PC-3 (cell line): ENCODE measurements around the gene KRTAP4-11. TPM values are rescaled to one million over a fixed set of nuclear protein-coding genes. Genes with fewer than 3 reads are reported as not detected.

Source experiments
- ATAC-seq: fragments of 200-7000 bp; cut with Tn5 transposase; 2 replicates; pipeline ENCODE4 v1.9.1; 2020; ENCODE audit warnings: mild to moderate bottlenecking, moderate library complexity
- BruUV-seq: library from RNA; stranded (reverse); fragments of 400-500 nt; replicated peaks from 2 replicates; lab custom pipeline; 2021; lab: Mats Ljungman, UMichigan
- CTCF ChIA-PET: fragments of 300-600 bp; sonication (Branson Sonifier 250); formaldehyde crosslinking; loops from one replicate; lab custom pipeline; 2022; ENCODE audit warnings: antibody characterized with exemption; lab: Charles Lee
- POLR2A ChIA-PET: fragments of 300-600 bp; sonication (Branson Sonifier 250); formaldehyde crosslinking; loops from one replicate; lab custom pipeline; 2022; ENCODE audit warnings: antibody characterized with exemption; ENCODE audit not compliant: unreplicated experiment; lab: Charles Lee
- DNase-seq: peaks from one replicate; pipeline ENCODE4 v3.0.0-alpha.2; 2015
- H2AFZ ChIP-seq: fragments of 300-600 bp; sonication (generic); 2 replicates; pipeline ENCODE4 v1.6.0; 2016; ENCODE audit warnings: antibody characterized with exemption, low read length
- H3F3A ChIP-seq: fragments of 300-600 bp; sonication (generic); one replicate; pipeline ENCODE4 v1.6.0; 2017; ENCODE audit warnings: antibody characterized with exemption, low read length, control low read depth, mild to moderate bottlenecking; ENCODE audit not compliant: unreplicated experiment
- H3K27ac ChIP-seq: fragments of 300-600 bp; sonication (generic); 2 replicates; pipeline ENCODE4 v1.5.1; 2016; ENCODE audit warnings: mild to moderate bottlenecking, low read length
- H3K27me3 ChIP-seq: fragments of 300-600 bp; sonication (generic); 2 replicates; pipeline ENCODE4 v1.6.1; 2016; ENCODE audit warnings: low read length, mixed read lengths
- H3K36me3 ChIP-seq: fragments of 300-600 bp; sonication (generic); 2 replicates; pipeline ENCODE4 v1.6.1; 2016; ENCODE audit warnings: low read depth, mixed run types, low read length, mixed read lengths
- H3K4me1 ChIP-seq: fragments of 300-600 bp; sonication (generic); 2 replicates; pipeline ENCODE4 v1.5.1; 2016; ENCODE audit warnings: low read length; ENCODE audit not compliant: insufficient read depth
- H3K4me2 ChIP-seq: fragments of 300-600 bp; sonication (generic); 2 replicates; pipeline ENCODE4 v1.6.0; 2016; ENCODE audit warnings: low read length
- H3K4me3 ChIP-seq: fragments of 300-600 bp; sonication (generic); 2 replicates; pipeline ENCODE4 v1.5.1; 2016; ENCODE audit warnings: mild to moderate bottlenecking, low read length, mixed read lengths
- H3K79me2 ChIP-seq: fragments of 300-600 bp; sonication (generic); 2 replicates; pipeline ENCODE4 v1.6.1; 2017; ENCODE audit warnings: low read length, mixed read lengths
- H3K9ac ChIP-seq: fragments of 300-600 bp; sonication (generic); 2 replicates; pipeline ENCODE4 v1.6.0; 2016; ENCODE audit warnings: mild to moderate bottlenecking, low read length
- H3K9me2 ChIP-seq: fragments of 300-600 bp; sonication (generic); replicated peaks from 2 replicates; pipeline ENCODE4 v1.6.1; 2016; ENCODE audit warnings: mixed run types, low read length, mixed read lengths
- H3K9me3 ChIP-seq: fragments of 300-600 bp; sonication (generic); 2 replicates; pipeline ENCODE4 v1.6.1; 2016; ENCODE audit warnings: low read length, mixed read lengths
- H4K20me1 ChIP-seq: fragments of 300-600 bp; sonication (generic); 2 replicates; pipeline ENCODE4 v1.6.1; 2016; ENCODE audit warnings: low read length, mixed read lengths
- CTCF ChIP-seq: fragments of 300-600 bp; sonication (generic); conservative IDR thresholded peaks from 2 replicates; pipeline ENCODE4 v1.5.1; 2017; ENCODE audit warnings: antibody characterized with exemption, low read depth, mild to moderate bottlenecking, low read length
- EZH2 ChIP-seq: fragments of 300-600 bp; sonication (generic); IDR thresholded peaks from one replicate; pipeline ENCODE4 v1.6.1; 2017; ENCODE audit warnings: antibody characterized with exemption, mild to moderate bottlenecking, low read length; ENCODE audit not compliant: unreplicated experiment
- EZH2phosphoT487 ChIP-seq: fragments of 300-600 bp; sonication (generic); IDR thresholded peaks from 2 replicates; pipeline ENCODE4 v1.6.1; 2018; ENCODE audit warnings: mild to moderate bottlenecking, antibody characterized with exemption, low read length, borderline replicate concordance
- intact Hi-C: fragments of 100-400 bp; cut with micrococcal nuclease; formaldehyde crosslinking; loops from 2 replicates; pipeline ENCODE4 v1.9.0; 2023
- total RNA-seq: library from RNA; depleted of rRNA; stranded (reverse); fragments of >200 nt; gene quantifications from 2 replicates; pipeline ENCODE4 v1.2.3, GENCODE V29; 2014; rRNA removed

KRTAP4-11 gene
- total RNA-seq, 1 experiment from 2014 or later, result not detected

DNA sequence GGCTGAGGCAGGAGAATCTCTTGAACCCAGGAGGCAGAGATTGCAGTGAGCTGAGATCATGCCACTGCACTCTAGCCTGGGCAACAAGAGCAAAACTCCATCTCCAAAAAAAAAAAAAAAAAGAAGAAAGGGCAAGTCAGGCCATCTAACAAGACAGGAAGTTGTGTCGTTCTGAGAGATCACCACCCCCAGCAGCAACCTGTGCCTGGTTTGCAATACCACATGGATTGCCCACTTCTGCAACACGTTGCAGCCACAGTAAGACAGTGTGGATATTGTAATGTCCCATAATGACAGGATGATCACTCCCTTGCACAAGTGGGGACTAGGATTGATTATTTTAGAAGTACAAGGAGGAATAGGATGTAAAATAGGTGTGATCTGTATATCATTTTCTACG is 49.1 kb downstream of the KRTAP4-11 start:
- Histone ChIP-seq H4K20me1 (no peaks in the 10 kb centered on the region), H3K27ac (no peak overlapping the region), H3F3A (no peaks in the 10 kb centered on the region), H2AFZ (no peak overlapping the region), H3K4me2 (no peak overlapping the region), H3K4me3 (no peak overlapping the region), H3K9me2 (no peaks in the 10 kb centered on the region), H3K79me2 (no peaks in the 10 kb centered on the region), H3K9me3 (no peaks in the 10 kb centered on the region), H3K36me3 (no peaks in the 10 kb centered on the region), H3K4me1 (peaks cover 30% of the 10 kb centered on the region), H3K27me3 (no peaks in the 10 kb centered on the region), H3K9ac (no peak overlapping the region)
- no peak for ATAC-seq
- no peak for DNase-seq
- TF ChIP-seq EZH2phosphoT487 (no peak), CTCF (no peak), EZH2 (no peak)
- BruUV-seq, result no TSS peak
- intact Hi-C loops, result loop anchor here (10.0 kb wide), 2 partner anchors 64 to 146 kb away; partner anchors contain the start of gene KRTAP3-1
- CTCF ChIA-PET, result no interaction called here
- POLR2A ChIA-PET, result no interaction called here

DNA sequence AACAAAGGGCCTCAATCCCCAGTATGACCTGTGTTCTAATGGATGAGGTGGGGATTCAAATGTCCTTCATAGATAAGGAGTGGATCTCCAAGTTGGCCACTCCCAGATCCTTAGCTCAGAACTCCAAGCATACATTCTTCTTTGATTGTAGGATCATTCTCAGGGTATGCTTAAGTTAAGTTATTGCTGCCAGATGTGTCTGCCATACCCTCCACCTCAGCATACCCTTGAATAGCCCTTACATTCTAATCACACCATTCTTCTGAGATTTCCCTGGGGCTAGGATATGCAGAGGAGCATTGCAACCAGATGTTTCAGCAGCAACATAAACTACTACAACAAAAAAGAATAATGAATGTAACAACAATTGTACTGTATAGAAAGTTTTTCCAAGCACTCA is 50.9 kb downstream of the KRTAP4-11 start:
- Histone ChIP-seq H3K9me2 (no peaks in the 10 kb centered on the region), H3K4me1 (peaks cover 48% of the 10 kb centered on the region), H3K4me2 (no peak overlapping the region), H3K79me2 (no peaks in the 10 kb centered on the region), H3K27ac (no peak overlapping the region), H3K9ac (no peak overlapping the region), H3K36me3 (no peaks in the 10 kb centered on the region), H4K20me1 (no peaks in the 10 kb centered on the region), H2AFZ (no peak overlapping the region), H3K9me3 (no peaks in the 10 kb centered on the region), H3K27me3 (no peaks in the 10 kb centered on the region), H3K4me3 (no peak overlapping the region), H3F3A (no peaks in the 10 kb centered on the region)
- intact Hi-C loops, result loop anchor here (10.0 kb wide), 2 partner anchors 62 to 148 kb away; partner anchors contain the start of gene KRTAP3-1
- TF ChIP-seq CTCF (no peak), EZH2phosphoT487 (no peak), EZH2 (no peak)
- ChIA-PET POLR2A (no interaction called here), CTCF (no interaction called here)
- DNase-seq (no peak), ATAC-seq (no peak)
- no TSS peak for BruUV-seq

Other genes starting within 250 kb of the KRTAP4-11 start
- gene KRT20, start 233.1 kb downstream of the KRTAP4-11 start, total RNA-seq, result 0.18 TPM in 1 of 2 replicates, not detected in the other
- not detected in 2 replicates for gene KRT23, start 180.7 kb downstream of the KRTAP4-11 start, total RNA-seq
- not detected in 2 replicates for gene KRT39, start 151.4 kb downstream of the KRTAP4-11 start, total RNA-seq
- not detected in 2 replicates for gene KRT40, start 134.0 kb downstream of the KRTAP4-11 start, total RNA-seq
- gene KRTAP3-3, start 124.2 kb downstream of the KRTAP4-11 start, total RNA-seq, result not detected in 2 replicates
- gene KRTAP3-2, start 118.5 kb downstream of the KRTAP4-11 start, total RNA-seq, result not detected in 2 replicates
- gene KRTAP3-1, start 109.2 kb downstream of the KRTAP4-11 start, total RNA-seq, result 1.6 TPM in 1 of 2 replicates, not detected in the other
- 0.51 TPM in 1 of 2 replicates, not detected in the other for gene KRTAP1-5, start 91.2 kb downstream of the KRTAP4-11 start, total RNA-seq
- gene KRTAP1-4, start 88.2 kb downstream of the KRTAP4-11 start, total RNA-seq, result not detected in 2 replicates
- gene KRTAP1-3, start 83.5 kb downstream of the KRTAP4-11 start, total RNA-seq, result not detected in 2 replicates
- not detected in 2 replicates for gene KRTAP1-1, start 76.9 kb downstream of the KRTAP4-11 start, total RNA-seq
- not detected in 2 replicates for gene KRTAP2-1, start 71.1 kb downstream of the KRTAP4-11 start, total RNA-seq
- gene KRTAP2-2, start 63.1 kb downstream of the KRTAP4-11 start, total RNA-seq, result not detected in 2 replicates
- gene KRTAP2-3, start 58.3 kb downstream of the KRTAP4-11 start, total RNA-seq, result 10.8 and 12.4 TPM in 2 replicates
- not detected in 2 replicates for gene KRTAP2-4, start 52.5 kb downstream of the KRTAP4-11 start, total RNA-seq
- gene KRTAP4-7, start 34.2 kb downstream of the KRTAP4-11 start, total RNA-seq, result not detected in 2 replicates
- not detected in 2 replicates for gene KRTAP4-8, start 20.2 kb downstream of the KRTAP4-11 start, total RNA-seq
- not detected in 2 replicates for gene KRTAP4-16, start 16.2 kb downstream of the KRTAP4-11 start, total RNA-seq
- gene KRTAP4-9, start 13.0 kb downstream of the KRTAP4-11 start, total RNA-seq, result not detected in 2 replicates
- not detected in 2 replicates for gene KRTAP4-12, start 5.8 kb upstream of the KRTAP4-11 start, total RNA-seq
- not detected in 2 replicates for gene KRTAP4-6, start 22.2 kb upstream of the KRTAP4-11 start, total RNA-seq
- gene KRTAP4-5, start 31.5 kb upstream of the KRTAP4-11 start, total RNA-seq, result not detected in 2 replicates
- gene KRTAP4-4, start 42.4 kb upstream of the KRTAP4-11 start, total RNA-seq, result not detected in 2 replicates
- not detected in 2 replicates for gene KRTAP4-3, start 49.8 kb upstream of the KRTAP4-11 start, total RNA-seq
- gene KRTAP4-2, start 59.8 kb upstream of the KRTAP4-11 start, total RNA-seq, result not detected in 2 replicates
- gene KRTAP4-1, start 66.5 kb upstream of the KRTAP4-11 start, total RNA-seq, result not detected in 2 replicates
- gene KRTAP9-1, start 71.5 kb upstream of the KRTAP4-11 start, total RNA-seq, result not detected in 2 replicates
- not detected in 2 replicates for gene KRTAP9-2, start 108.3 kb upstream of the KRTAP4-11 start, total RNA-seq
- not detected in 2 replicates for gene KRTAP9-3, start 114.1 kb upstream of the KRTAP4-11 start, total RNA-seq
- gene KRTAP9-8, start 119.6 kb upstream of the KRTAP4-11 start, total RNA-seq, result not detected in 2 replicates
- gene KRTAP9-4, start 131.3 kb upstream of the KRTAP4-11 start, total RNA-seq, result not detected in 2 replicates
- not detected in 2 replicates for gene KRTAP9-9, start 137.0 kb upstream of the KRTAP4-11 start, total RNA-seq
- gene KRTAP9-6, start 147.0 kb upstream of the KRTAP4-11 start, total RNA-seq, result not detected in 2 replicates
- not detected in 2 replicates for gene KRTAP9-7, start 157.3 kb upstream of the KRTAP4-11 start, total RNA-seq
- gene KRTAP29-1, start 184.5 kb upstream of the KRTAP4-11 start, total RNA-seq, result not detected in 2 replicates
- not detected in 2 replicates for gene KRTAP16-1, start 190.9 kb upstream of the KRTAP4-11 start, total RNA-seq
- gene KRTAP17-1, start 197.3 kb upstream of the KRTAP4-11 start, total RNA-seq, result not detected in 2 replicates
- gene KRT33A, start 232.5 kb upstream of the KRTAP4-11 start, total RNA-seq, result not detected in 2 replicates